ENCODE data around the gene MCFD2. TPM values are rescaled to one million over a fixed set of nuclear protein-coding genes. Genes with fewer than 3 reads are reported as not detected.

MCFD2 gene
- total and polyA plus RNA-seq, 12 donors, result 29.6 to 695 (median 304) TPM

GRCh38 chr2:46943881-46944798 is 28.5 kb upstream of the MCFD2 start:
- Histone ChIP-seq H3K4me3 (peak overlapping the region in 1 of 4 donors; percentile 81), H3K27me3 (no peaks in the 10 kb centered on the region), H3K4me1 (replicated peaks in 1 of 2) (peaks cover 27 to 53% of the 10 kb centered on the region in 2 donors), H3K9me3 (replicated peaks in 1 of 3) (no peaks in the 10 kb centered on the region), H3K27ac (no peak overlapping the region), H3K36me3 (replicated peaks in 1 of 2) (no peaks in the 10 kb centered on the region)
- DNase-seq, result no peak
- intact Hi-C loops (cut with DNase I), result no loop called here
- WGBS, 4 donors, result 77 to 88% (median 83%) methylated on average over 9 of the region's 9 CpGs
- no peak for TF ChIP-seq POLR2A (IDR thresholded peaks at IDR 0.05)
- TF ChIP-seq CTCF (IDR thresholded peaks at IDR 0.05), result no peak

- Histone ChIP-seq H3K27ac (peak overlapping the region in 1 of 5 donors; percentile 95), H3K9me3 (replicated peaks in 1 of 3) (no peaks in the 10 kb centered on the region), H3K27me3 (no peaks in the 10 kb centered on the region), H3K4me3 (peak overlapping the region in 2 of 4 donors; percentile 81 to 94), H3K36me3 (replicated peaks in 1 of 2) (no peaks in the 10 kb centered on the region), H3K4me1 (replicated peaks in 1 of 2) (peaks cover 27 to 53% of the 10 kb centered on the region in 2 donors)
- 82 to 86% (median 83%) methylated on average over 10 of the region's 10 CpGs for WGBS, 4 donors
- no peak for DNase-seq
- intact Hi-C loops (cut with DNase I), result no loop called here
- TF ChIP-seq CTCF (IDR thresholded peaks at IDR 0.05), result no peak
- no peak for TF ChIP-seq POLR2A (IDR thresholded peaks at IDR 0.05)
These were observed 27.5 kb upstream of the MCFD2 start for GRCh38 chr2:46942891-46943626.

GRCh38 chr2:46942143-46942526 is 26.5 kb upstream of the MCFD2 start:
- DNase-seq, result peak; percentile 39 to 63 (median 48)
- peaks cover 29 to 61% of the 10 kb centered on the region in 2 donors for H3K4me1 ChIP-seq (replicated peaks in 1 of 2)
- peak overlapping the region; percentile 81 to 94 (median 87) for H3K4me3 ChIP-seq
- no peaks in the 10 kb centered on the region for H3K36me3 ChIP-seq (replicated peaks in 1 of 2)
- WGBS, 4 donors, result 0 to 10% (median 6%) methylated on average over 3 to 10 of the region's 10 CpGs
- intact Hi-C loops (cut with DNase I), result no loop called here
- TF ChIP-seq POLR2A (IDR thresholded peaks at IDR 0.05), result no peak
- TF ChIP-seq CTCF (IDR thresholded peaks at IDR 0.05), result no peak
- no peaks in the 10 kb centered on the region for H3K9me3 ChIP-seq (replicated peaks in 1 of 3)
- peak overlapping the region; percentile 52 to 98 (median 91) for H3K27ac ChIP-seq
- H3K27me3 ChIP-seq, result no peaks in the 10 kb centered on the region

All from adrenal gland (tissue), 12 donors.